Measurements from ENCODE around the gene ARL16. TPM values are rescaled to one million over a fixed set of nuclear protein-coding genes. Genes with fewer than 3 reads are reported as not detected.
A peak's percentile ranks its signal among the peaks of the same experiment; 100 is the strongest.

The ARL16 gene
- total RNA-seq, 2 donors from 2014 or later: 12.2 to 22.3 TPM

GRCh38 chr17:81713556-81714411 lies 30.2 kb upstream of the ARL16 start:
- intact Hi-C loops (cut with DNase I): no loop called here
- no peak for DNase-seq
- peak in 1 of 2 donors; percentile 21 for ATAC-seq

GRCh38 chr17:81713004-81713555 lies 29.5 kb upstream of the ARL16 start:
- no peak for DNase-seq

GRCh38 chr17:81712468-81713003 lies 28.9 kb upstream of the ARL16 start:
- intact Hi-C loops (cut with DNase I): no loop called here
- peak; percentile 10 to 32 for ATAC-seq
- no peak for DNase-seq

More at GRCh38 chr17:81713004-81713555, 29.5 kb upstream of the ARL16 start:
- intact Hi-C loops (cut with DNase I): no loop called here
- ATAC-seq: no peak

GRCh38 chr17:81711814-81712467 lies 28.3 kb upstream of the ARL16 start, which contains the start of gene SLC25A10:
TSS of gene SLC25A10 (plus strand) at chr17:81712284. CDS start at chr17:81712427, 143 bp downstream.
- DNase-seq (peak; percentile 74), ATAC-seq (peak; percentile 87)
- intact Hi-C loops (cut with DNase I): no loop called here

- intact Hi-C loops (cut with DNase I): no loop called here
- ATAC-seq (peak in 1 of 2 donors; percentile 14), DNase-seq (no peak)
Measured at GRCh38 chr17:81710514-81711308, 27.1 kb upstream of the ARL16 start.

- intact Hi-C loops (cut with DNase I): no loop called here
- ATAC-seq (no peak), DNase-seq (no peak)
Measured at GRCh38 chr17:81708739-81709185, 25.2 kb upstream of the ARL16 start.

- intact Hi-C loops (cut with DNase I): no loop called here
- DNase-seq (no peak), ATAC-seq (no peak)
Measured at GRCh38 chr17:81707725-81708646, 24.4 kb upstream of the ARL16 start.

GRCh38 chr17:81706757-81707624 lies 23.4 kb upstream of the ARL16 start:
- no peak for ATAC-seq
- no peak for DNase-seq
- intact Hi-C loops (cut with DNase I): no loop called here

- DNase-seq (no peak), ATAC-seq (no peak)
- intact Hi-C loops (cut with DNase I): no loop called here
Measured at GRCh38 chr17:81706232-81706611, 22.6 kb upstream of the ARL16 start.

GRCh38 chr17:81705518-81706231 lies 22.1 kb upstream of the ARL16 start:
- intact Hi-C loops (cut with DNase I): no loop called here
- ATAC-seq: no peak
- DNase-seq: no peak

- intact Hi-C loops (cut with DNase I): no loop called here
- ATAC-seq (no peak), DNase-seq (no peak)
Measured at GRCh38 chr17:81703747-81704654, 20.4 kb upstream of the ARL16 start.

- ATAC-seq (peak; percentile 95 to 96), DNase-seq (peak; percentile 96)
- intact Hi-C loops (cut with DNase I): no loop called here
Measured at GRCh38 chr17:81702934-81703746, 19.5 kb upstream of the ARL16 start, which contains the start of gene MRPL12. TSS of gene MRPL12 (plus strand) at chr17:81703367. CDS start at chr17:81703502, 135 bp downstream.

- DNase-seq (no peak), ATAC-seq (no peak)
- intact Hi-C loops (cut with DNase I): no loop called here
Measured at GRCh38 chr17:81701288-81702071, 17.9 kb upstream of the ARL16 start.

All from left cardiac atrium (tissue), 4 donors.